Activated T-cell treated with anti-CD3 and anti-CD28 coated beads for 24 hours (primary cell): ENCODE results near the gene EFNA5.

ENCODE experiments used
- DNase-seq: peaks from one replicate; pipeline ENCODE4 v3.0.0-alpha.2; 2020; ENCODE audit warnings: low read depth

EFNA5 gene

DNA sequence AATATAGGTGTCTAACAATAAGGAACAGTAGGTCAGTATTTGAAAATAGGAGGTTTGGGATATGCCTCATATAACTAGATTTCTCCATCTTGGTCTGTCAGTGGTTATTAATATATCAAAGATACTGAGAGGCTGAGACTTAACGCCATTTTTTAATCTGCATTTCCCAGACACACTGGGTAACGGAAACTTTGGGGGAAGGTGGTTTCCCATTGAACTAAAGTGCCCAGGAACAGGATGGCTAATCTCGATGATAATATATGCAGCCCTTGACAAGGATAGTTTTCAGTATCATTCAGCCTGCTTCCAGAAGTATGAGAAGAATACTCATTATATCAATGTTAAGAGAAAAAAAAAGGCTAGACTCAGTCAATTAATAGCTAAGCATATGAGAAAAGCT lies 30.7 kb downstream of the EFNA5 start:
- DNase-seq = no peak

DNA sequence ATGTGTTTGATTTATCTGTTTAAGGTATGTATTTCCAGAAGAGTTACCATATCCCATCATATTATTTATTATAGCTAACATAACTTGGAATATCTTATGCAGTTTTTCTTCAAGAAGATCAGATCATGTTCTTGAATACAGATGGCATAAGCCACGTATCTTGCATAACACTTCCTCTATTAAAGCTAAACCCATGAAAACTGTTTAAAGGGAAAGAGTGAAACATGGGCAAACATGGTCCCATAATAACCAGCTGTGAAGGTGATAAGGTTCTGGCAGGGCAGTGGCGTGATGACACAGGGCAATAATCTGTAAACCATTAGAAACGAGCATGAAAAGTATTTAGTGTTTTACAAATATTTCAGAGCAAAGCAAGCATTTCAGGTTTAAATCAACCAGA lies 34.2 kb downstream of the EFNA5 start:
- DNase-seq = no peak

DNA sequence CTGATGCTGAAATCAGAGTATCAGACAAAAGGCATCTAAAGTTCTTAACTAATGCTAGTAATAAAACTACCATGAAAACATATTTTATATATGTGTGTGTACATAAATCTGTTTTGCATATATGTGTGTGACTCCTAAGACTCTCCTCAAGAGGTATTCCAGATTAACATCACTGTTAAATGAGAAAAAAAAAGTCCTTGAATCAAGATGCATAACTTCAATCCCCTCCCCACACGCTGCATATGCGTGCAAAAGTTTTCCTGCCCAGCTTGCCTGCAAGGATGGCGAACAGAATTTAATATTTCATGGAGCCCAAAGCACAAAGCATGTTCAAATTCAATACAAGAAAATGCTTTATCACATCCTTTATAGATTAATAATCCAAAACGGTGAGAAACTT lies 34.7 kb downstream of the EFNA5 start:
- DNase-seq = no peak

DNA sequence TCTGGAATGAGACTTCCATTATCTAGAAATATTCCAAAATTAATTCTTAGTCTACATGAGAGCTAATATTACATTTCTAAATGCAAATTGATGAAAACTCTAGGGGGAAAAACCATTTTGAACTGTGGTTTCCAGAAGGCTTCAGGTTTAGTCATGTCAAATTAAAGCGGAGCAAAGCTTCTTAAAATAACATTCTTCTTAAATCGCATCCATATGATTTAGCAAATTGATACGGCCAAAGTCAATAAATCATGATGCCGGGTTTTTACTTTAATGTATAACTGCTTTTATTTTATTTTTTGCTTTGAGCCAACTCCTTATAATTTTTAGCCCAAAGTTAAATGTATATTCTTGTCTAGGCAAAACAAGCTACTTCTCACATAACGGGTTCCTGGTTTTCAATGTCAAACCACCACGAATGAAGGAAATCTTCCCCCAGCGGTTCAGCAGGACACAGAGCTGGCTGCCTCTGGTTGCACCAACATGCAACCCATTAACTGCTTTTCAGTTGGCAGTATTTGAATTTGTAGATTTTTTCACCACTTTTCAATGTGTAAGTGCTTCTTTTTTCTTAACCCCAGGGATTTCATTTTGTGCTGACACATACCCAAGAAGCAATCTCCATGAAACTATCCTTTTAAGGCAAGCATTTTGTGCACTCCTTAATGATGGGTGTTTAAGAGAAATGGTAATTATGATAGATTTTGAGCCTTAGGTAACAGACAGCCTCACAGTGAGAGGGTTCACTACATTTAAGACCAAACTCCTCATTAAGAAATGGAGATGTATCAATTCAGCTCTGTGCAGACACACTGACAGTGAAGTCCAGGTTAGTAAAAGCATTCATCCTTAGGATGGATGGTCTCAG lies 35.5 kb downstream of the EFNA5 start:
- DNase-seq = no peak

DNA sequence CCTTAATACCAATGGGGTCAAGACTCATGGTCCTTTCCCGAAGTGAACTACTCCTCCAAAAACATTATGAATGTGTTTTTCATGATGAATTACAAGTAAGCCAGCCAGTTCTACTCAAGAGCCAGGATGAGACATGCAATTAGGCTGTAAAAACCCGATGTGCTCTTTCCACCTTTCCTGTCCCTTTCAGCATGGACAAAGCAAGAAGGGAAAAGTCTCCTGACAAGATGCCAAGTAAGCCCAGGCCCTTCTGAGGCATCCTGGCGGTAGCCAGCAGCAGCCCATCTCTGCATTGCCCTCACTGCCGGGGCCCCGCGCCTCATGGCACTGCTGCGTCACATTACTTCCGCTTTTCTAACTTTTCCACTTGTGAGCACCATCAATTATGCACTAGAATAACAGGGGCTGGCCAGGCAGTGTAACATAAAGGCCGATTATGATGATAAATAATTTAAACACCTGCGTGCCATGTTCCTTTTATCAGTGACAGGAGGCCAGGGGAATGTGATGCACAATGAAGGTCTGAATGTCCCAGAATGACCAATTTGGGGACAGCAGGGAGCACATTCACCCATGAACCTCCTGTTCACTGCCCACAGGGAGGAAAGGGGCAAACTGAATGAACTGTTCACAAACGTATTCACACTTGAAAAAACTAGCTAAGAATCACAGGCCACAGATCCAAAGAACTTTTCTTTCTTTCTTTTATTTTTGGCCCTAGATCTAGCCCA lies 37.4 kb downstream of the EFNA5 start:
- DNase-seq = no peak

DNA sequence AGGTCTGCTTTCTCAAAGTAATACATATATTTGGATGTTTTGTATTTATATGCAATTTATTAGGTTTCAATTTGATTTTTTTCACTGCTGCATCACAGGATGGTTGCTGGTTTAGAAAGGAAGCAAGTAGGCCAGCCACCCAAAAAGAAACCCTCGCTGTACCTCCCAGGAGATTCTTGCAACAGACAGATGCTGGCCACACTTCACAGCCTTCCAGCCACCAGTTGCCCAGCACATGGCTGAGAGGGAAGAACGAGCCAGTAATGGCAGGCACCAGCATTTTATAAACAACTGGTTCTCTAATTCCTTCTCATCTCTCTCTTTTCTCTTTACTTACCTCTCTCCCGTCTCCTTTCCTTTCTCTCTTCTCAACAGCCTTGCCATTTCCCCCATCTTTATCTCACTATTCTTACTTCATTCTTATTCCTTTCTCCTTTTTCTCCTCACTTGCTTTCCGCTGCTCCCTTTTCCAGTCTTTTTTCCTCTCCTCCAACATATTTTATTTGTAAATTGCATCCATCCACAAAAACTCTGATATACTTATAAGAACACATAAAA lies 38.9 kb downstream of the EFNA5 start:
- no peak for DNase-seq

DNA sequence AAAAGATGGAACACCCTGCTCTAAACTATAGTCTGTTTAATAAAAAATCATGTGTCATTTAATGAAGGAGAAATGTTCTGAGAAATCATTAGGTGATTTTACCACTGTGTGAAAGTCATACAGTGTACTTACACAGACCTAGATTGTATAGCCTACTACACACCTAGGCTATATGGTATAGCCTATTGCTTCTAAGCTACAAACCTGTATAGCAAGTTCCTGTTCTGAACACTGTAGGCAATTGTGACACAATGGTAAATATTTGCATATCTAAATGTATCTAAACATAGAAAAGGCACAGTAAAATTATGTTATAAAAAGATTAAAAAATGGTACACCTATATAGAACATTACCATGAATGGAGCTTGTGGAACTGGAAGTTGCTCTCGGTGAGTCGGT lies 40.6 kb downstream of the EFNA5 start:
- DNase-seq = no peak

DNA sequence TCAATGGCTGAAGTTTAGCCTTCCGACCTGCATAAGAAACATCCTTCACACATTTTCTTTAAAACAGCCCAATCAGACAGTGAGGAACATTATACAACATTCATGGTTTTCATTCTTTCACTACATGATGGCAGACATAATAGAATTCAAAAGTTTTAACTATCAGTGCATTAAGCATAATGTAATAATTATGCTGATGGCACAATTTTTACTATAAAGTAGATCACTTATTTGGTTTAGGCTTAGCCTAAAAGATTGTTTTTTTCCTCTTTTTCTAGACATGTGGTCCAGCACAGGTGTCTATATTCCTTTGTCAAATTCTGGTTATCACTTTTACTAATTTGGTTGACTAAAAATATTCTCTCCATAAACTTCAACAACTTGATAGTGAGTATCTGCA lies 46.5 kb downstream of the EFNA5 start:
- no peak for DNase-seq

DNA sequence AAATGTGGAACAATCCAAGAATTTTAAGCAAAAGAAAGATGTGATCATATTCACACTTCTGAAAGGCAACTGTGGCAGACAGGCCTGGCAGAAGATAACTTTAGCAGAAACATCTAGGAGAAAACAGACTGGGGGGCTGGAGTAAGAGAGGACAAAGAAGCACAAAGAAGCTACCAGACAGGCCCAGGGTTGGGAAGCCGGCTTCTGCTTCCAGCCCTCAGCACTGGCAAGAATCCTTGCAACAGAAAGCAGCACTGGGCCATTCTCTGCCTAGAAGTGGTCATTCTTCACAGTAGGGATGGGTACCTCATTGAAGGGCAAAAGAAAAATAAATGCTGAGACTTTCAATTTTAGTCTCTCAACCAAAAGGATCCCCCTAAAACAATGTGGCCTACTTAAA lies 49.6 kb downstream of the EFNA5 start:
- DNase-seq = no peak

DNA sequence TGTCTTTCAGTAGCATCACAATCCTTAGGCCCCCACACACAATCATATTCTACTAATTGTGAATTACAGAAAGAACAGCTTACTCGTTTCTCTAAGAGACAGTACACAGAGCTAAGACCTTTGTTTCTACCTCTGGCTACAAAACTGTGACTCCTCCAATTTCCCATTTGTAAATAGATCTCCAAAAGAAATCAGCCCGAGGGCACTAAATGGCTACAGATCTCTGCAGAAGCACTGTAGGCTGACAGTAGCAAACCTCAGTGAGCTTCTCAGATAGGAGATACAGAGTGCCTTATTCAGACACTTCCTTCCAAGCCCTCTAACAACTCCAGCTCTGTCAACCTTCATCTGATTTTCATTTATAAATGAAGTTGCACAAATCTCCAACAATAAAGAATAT lies 51.0 kb downstream of the EFNA5 start:
- no peak for DNase-seq

DNA sequence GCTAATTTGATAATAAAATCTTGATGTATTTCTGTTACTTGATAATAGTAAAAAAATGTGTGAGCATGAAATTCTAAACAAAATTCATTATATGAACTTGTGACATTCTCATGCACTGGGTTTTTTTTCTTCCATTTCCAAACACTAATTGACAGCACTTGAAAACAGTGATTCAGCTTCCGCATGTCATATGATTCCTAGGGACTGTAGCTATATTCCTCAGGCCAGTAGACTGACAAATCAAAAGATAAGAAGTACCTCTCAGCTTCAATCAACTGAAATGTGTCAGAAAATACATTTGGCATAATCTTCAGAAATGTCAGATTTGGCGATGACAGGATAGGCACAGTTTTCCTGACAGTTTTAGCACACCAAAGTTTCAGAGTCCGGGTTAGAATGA lies 52.5 kb downstream of the EFNA5 start:
- no peak for DNase-seq

DNA sequence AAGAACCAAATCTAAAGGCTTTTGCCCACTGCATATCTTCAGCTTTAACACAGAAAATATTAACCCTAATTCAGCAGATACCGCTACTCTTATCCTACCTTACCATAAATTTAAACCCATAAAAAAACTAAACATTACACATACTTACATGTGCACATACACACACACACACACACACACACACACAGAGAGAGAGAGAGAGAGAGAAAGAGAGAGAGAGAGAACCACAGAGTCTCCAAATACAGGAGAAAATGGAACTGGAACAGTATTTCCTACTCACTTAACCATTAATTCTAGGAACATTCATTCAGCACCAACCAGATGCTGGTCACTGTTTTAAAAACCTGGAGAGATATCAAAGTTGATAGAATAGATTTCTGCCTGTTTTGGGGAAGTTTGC lies 53.7 kb downstream of the EFNA5 start:
- DNase-seq = no peak

DNA sequence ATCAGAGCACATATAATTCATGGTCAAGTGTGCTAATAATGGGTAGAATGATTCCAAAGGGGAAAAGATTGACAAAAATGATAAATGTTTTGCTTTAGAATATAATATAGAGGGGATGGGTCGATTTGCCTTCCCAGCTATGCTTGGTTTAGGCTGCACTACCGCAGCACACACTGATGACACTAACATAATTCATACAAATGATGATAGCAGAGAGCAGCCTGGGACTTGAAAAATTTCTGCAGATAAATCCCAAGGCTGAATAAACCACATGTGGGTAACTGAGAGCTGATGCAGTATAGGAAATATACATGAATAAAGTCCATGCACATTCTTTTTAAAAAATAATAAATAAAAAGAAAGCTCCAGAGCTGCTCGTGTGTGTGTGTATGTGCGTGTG lies 54.5 kb downstream of the EFNA5 start:
- no peak for DNase-seq

DNA sequence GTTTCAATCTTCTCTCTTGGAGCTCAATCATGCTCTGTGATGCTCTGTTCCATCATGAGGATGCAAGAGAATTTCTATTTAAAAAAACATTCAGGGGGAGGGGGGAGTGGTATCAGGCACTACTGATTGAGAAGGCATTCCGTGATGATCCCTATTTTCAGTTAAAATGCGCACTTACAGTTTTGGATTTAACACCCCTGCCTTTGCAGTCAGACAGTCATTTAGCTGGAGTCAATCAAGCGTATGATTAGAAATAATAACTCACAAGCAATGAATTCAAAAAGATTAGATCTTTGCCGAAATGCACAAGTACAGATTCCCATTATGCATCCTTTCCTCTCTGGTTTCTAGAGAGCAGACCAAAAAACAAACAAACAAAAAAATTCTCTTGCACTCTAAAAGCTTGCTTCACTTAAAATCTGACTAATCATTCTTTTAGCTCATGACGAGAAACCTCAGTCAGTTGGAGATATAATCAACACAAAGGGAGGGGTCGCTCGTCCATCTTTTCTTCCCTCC lies 55.4 kb downstream of the EFNA5 start:
- DNase-seq = no peak

DNA sequence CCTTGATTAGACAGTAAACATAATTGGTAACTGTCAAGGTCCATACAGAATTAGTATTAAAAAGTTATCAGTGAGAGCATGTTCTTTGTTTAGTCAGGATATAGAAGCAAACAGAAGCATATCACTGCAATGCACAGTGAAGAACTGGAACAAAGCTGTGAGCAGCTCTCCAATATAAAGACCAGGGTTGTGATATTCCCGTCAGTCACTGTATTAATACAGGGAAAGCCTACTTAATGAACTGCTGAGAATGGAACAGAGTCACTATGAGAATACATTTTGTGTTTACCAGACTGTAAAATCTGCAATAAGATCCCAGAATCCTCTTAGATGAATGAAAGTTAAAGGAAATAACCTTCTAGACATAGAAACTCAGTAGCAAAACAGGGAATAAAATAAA lies 58.2 kb downstream of the EFNA5 start:
- no peak for DNase-seq

DNA sequence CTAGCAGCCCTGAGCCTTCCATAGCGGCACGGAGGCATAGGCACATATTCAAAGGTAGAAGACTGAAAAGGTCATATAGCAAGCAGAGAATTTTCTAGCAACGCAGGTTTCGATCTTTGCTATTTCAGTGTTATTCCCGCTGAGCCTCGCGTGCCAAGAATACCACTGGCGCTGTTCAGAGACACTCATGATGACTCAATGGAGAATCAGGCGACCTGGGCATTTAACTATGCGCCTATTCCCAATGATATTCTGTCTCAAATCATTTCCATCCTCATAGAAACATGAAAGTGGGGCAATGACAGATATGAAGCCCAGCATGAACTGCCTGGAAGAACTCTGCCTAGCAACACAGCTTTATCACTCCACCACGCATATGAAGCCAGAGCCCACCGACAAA lies 59.9 kb downstream of the EFNA5 start:
- no peak for DNase-seq

DNA sequence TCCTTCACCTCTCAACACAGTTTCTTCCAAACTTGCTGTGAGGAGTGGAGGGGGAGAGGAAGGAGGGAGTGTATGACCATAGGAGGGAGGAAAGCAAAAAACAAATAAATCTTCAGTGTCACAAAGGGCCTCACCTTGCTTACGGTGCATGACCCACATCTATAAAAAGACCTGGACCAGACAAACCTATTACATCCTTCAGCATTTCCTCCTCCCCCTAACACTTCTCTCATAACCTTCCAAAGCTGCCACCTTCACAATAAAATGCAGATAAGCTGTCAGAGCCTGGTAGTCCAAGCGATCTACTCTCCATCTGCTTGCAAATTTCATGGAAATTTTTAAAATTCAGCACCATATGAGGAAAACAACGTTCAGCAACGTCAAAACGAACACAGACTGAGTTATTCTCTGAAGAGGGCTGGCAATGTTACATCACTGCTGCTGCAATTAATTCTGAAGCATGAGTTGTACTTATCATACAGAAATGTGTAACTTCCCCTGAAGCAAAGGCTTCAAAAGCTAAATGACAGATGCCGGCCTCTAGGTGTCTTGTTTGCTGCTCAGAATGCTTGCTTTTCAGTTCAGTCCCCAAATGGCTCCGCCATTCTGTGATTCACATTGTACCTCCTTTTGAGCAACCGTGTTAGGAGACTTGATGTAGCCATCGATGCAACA lies 62.9 kb downstream of the EFNA5 start:
- DNase-seq = no peak

DNA sequence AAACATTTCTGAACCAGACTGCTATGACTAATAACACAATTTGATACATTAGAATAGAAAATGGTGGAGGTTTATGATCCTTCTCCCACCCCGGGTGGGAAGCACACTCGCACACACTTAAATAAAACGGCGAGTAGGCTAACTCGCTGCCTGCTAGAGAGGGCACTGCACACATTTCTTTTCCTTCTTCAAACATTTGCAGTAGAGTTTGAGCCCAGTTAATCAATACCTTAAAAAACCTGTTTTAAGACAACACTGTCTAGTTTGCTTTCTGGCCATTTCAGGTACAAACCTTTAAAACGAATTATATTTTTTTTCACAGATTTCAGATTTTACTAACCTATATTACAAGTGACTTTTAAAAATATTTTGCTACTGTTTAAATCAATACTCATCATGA lies 63.5 kb downstream of the EFNA5 start:
- no peak for DNase-seq

DNA sequence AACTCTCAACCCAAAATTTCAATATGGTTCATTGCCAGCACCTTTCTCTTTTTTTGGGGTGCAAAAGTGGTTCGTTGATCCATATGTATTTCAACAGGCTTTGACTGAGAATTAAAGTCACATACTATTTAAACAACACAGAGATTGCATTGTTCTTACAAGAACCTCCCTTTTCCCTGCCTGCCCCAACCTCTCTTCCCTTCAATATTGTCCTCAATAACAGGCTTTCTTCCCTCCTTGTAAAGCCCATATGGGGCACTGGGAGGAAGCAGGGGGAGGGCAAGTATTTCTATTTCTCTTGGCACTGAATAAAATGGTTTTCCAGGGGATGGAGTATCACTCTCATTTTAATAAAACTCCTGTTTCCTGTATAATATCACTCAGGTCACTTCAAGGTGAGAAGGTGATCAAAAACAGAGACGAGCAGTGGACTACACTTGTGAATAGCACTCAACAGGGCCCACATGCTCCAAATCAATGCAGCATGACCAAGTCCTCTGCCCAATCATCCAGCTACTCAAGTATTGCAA lies 65.1 kb downstream of the EFNA5 start:
- no peak for DNase-seq

DNA sequence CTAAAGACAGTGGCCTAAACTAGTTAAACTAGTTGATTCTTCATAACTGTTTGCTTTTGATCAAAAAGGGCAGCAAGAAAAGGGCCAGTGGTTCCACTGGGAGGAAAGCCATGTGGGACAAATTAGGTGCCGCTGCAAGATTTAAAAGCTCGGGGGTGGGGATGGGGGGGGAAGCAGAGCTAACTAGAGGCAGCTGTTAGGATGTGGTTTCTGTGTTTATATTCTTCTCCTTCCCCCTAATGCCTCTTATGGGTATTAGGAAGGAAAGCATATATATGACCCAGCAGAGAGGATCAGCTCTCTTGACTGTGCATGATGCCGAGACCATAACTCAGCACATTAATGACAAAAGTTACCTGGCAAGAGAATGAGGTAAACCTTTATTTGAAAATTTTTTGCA lies 65.7 kb downstream of the EFNA5 start:
- DNase-seq = no peak

DNA sequence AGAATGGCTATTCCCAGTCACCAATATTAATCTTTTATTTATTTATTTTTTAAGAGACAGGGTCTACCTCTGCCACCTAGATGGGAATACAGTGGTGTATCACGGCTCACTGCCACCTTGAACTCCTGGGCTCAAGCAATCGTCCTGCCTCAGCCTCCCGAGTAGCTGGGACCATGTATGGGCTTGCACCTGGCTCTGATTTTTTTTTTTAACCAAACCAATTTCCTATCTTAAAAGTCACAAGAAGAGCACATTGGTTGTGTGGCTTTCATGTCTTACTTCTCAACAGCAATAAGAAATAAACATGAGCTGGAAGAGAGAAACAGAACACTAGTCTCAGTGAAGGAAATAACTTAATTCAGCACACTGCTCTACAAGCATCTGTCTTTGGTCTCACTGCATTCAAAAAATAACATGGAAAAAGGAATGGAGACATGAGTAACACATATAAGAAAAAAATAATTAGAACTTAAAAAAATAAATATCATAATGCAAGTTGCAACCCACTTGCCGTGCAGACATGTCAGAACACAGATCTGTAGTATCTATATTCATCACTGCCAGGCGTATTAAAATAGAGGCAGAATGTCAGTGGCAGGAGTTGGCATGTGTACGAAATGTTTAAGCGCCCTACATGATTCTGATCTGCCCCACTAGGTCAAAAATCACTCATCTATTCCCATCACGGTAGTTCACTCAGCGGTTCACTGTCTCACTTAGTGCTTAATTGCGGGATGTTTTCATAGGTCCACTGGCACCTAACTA lies 66.4 kb downstream of the EFNA5 start:
- no peak for DNase-seq

DNA sequence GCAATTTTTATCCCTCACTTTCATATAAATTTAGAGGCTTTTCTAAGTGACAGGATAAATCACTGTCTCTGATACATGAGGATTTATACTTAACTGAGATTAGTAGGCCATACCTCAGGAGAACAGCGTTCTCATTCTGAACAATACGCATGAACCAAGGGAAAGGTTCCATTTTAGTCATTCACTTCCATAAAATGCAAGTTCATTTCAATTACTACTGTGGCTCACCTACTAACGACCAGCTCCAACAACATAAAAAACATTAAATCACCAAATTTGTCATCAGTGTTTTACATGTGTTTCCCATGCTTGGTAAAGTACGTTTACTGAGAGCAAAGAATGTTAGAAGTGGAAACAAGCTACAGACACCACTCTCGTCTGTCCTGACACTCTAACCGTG lies 67.4 kb downstream of the EFNA5 start:
- DNase-seq = no peak
